ENCODE results near the gene FRMD4A. TPM values are rescaled to one million over a fixed set of nuclear protein-coding genes. Genes with fewer than 3 reads are reported as not detected.

Gene FRMD4A
- total RNA-seq, 4 donors from 2014 or later, result 4.4 to 7.1 (median 5.2) TPM

GRCh38 chr10:13860886-13861285, 469.8 kb downstream of the FRMD4A start:
- no peaks in the 10 kb centered on the region for H3K9me3 ChIP-seq
- TF ChIP-seq POLR2A (IDR thresholded peaks at IDR 0.05) (no peak), CTCF (IDR thresholded peaks at IDR 0.05 in 4 of 5, conservative IDR thresholded peaks at IDR 0.05 in 1 of 5) (no peak)
- peaks cover 0 to 7% of the 10 kb centered on the region in 2 donors for H3K4me1 ChIP-seq
- no peaks in the 10 kb centered on the region for H3K36me3 ChIP-seq
- no peak for DNase-seq
- H3K27me3 ChIP-seq, result no peaks in the 10 kb centered on the region
- intact Hi-C loops (cut with DNase I; ENCODE audit: low total_unique reads) (no loop called here), in situ Hi-C loops (cut with MboI; ENCODE audit: low sequenced_read_pairs in 4 of 4) (no loop called here)
- no peak for ATAC-seq
- H3K4me3 ChIP-seq, result no peak overlapping the region
- H3K27ac ChIP-seq, result peak overlapping the region in 2 of 4 donors; percentile 8 to 27

- intact Hi-C loops (cut with DNase I; ENCODE audit: low total_unique reads), result no loop called here
- peak overlapping the region; percentile 19 to 52 (median 34) for H3K27ac ChIP-seq
- no peaks in the 10 kb centered on the region for H3K9me3 ChIP-seq
- peaks cover 0 to 7% of the 10 kb centered on the region in 2 donors for H3K4me1 ChIP-seq
- H3K36me3 ChIP-seq, result no peaks in the 10 kb centered on the region
- H3K27me3 ChIP-seq, result no peaks in the 10 kb centered on the region
- H3K4me3 ChIP-seq, result no peak overlapping the region
- ATAC-seq (no peak), DNase-seq (no peak)
- in situ Hi-C loops (cut with MboI; ENCODE audit: low sequenced_read_pairs in 4 of 4), result no loop called here
- TF ChIP-seq CTCF (IDR thresholded peaks at IDR 0.05 in 4 of 5, conservative IDR thresholded peaks at IDR 0.05 in 1 of 5) (no peak), POLR2A (IDR thresholded peaks at IDR 0.05) (no peak)
Observed at GRCh38 chr10:13859979-13860654, 470.6 kb downstream of the FRMD4A start.

GRCh38 chr10:13858709-13859108, 472.0 kb downstream of the FRMD4A start:
- Histone ChIP-seq H3K4me1 (peaks cover 6 to 7% of the 10 kb centered on the region in 2 donors), H3K4me3 (no peak overlapping the region), H3K27ac (no peak overlapping the region), H3K27me3 (no peaks in the 10 kb centered on the region), H3K36me3 (no peaks in the 10 kb centered on the region), H3K9me3 (no peaks in the 10 kb centered on the region)
- intact Hi-C loops (cut with DNase I; ENCODE audit: low total_unique reads), result no loop called here
- ATAC-seq (no peak), DNase-seq (no peak)
- TF ChIP-seq POLR2A (IDR thresholded peaks at IDR 0.05), result no peak
- no peak for TF ChIP-seq CTCF (IDR thresholded peaks at IDR 0.05 in 4 of 5, conservative IDR thresholded peaks at IDR 0.05 in 1 of 5)
- in situ Hi-C loops (cut with MboI; ENCODE audit: low sequenced_read_pairs in 4 of 4), result no loop called here

- H3K27ac ChIP-seq, result no peak overlapping the region
- H3K4me1 ChIP-seq, result peaks cover 6 to 13% of the 10 kb centered on the region in 2 donors
- H3K36me3 ChIP-seq, result no peaks in the 10 kb centered on the region
- no peaks in the 10 kb centered on the region for H3K9me3 ChIP-seq
- intact Hi-C loops (cut with DNase I; ENCODE audit: low total_unique reads) (no loop called here), in situ Hi-C loops (cut with MboI; ENCODE audit: low sequenced_read_pairs in 4 of 4) (no loop called here)
- TF ChIP-seq POLR2A (IDR thresholded peaks at IDR 0.05), result no peak
- no peak for ATAC-seq
- DNase-seq, result no peak
- H3K27me3 ChIP-seq, result no peaks in the 10 kb centered on the region
- H3K4me3 ChIP-seq, result no peak overlapping the region
Observed at GRCh38 chr10:13857451-13857850, 473.3 kb downstream of the FRMD4A start.

GRCh38 chr10:13853854-13854253, 476.9 kb downstream of the FRMD4A start:
- DNase-seq (no peak), ATAC-seq (peak; percentile 73 to 74)
- intact Hi-C loops (cut with DNase I; ENCODE audit: low total_unique reads) (no loop called here), in situ Hi-C loops (cut with MboI; ENCODE audit: low sequenced_read_pairs in 4 of 4) (no loop called here)
- Histone ChIP-seq H3K27me3 (no peaks in the 10 kb centered on the region), H3K4me1 (peaks cover 6% of the 10 kb centered on the region in 2 donors), H3K27ac (peak overlapping the region; percentile 60 to 77 (median 70)), H3K4me3 (no peak overlapping the region), H3K36me3 (no peaks in the 10 kb centered on the region), H3K9me3 (no peaks in the 10 kb centered on the region)
- TF ChIP-seq POLR2A (IDR thresholded peaks at IDR 0.05) (no peak), CTCF (IDR thresholded peaks at IDR 0.05 in 4 of 5, conservative IDR thresholded peaks at IDR 0.05 in 1 of 5) (no peak)
